Stromal cell of bone marrow (primary cell): ENCODE measurements around the gene MTA1.

Experiments used
- DNase-seq: peaks from one replicate; pipeline ENCODE4 v3.0.0-alpha.2; 2012; ENCODE audit warnings: low read depth

The MTA1 gene

DNA sequence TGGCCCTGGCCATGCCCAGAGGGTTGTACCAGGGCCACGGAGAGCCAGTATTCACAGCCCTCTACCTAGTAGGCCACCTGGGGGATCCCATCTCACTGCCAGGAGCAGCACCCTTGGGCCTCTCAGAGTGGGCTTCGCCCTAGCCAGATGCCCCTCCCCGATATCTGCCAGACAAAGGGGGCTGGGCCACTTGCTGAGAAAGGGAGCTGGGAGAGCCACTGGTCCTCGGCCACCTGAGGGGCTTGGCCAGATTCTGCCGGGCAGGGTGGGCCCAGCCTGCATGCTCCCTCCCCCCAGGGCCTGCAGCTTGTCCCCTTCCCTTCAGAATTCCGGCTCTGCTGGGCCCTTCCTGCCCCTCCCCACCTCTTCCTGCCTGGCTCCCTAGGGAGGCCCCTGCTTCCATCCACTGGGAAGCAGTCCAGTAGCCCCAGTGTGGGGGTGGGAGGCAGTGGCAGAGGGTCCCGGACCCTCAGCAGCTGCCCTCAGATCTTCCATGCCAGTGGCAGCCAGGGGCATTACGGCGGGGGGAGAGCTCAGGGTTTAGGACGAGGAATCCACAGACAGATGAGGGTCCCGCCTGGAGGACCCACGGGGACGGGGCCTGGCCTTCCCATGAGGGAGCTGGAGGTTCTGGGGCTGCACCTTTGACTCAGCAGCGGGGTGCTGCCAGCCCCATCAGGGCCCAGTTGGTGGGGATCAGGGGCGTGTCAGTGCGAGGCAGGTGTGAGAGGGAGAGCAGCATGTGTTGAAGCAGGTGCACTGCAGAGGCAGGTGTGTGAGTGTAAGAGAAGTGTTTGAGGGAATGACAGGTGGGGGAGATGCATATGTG is 57.4 kb downstream of the MTA1 start:
- DNase-seq = no peak

- no peak for DNase-seq
These were observed 58.2 kb downstream of the MTA1 start for GRCh38 chr14:105477660-105478397.

DNA sequence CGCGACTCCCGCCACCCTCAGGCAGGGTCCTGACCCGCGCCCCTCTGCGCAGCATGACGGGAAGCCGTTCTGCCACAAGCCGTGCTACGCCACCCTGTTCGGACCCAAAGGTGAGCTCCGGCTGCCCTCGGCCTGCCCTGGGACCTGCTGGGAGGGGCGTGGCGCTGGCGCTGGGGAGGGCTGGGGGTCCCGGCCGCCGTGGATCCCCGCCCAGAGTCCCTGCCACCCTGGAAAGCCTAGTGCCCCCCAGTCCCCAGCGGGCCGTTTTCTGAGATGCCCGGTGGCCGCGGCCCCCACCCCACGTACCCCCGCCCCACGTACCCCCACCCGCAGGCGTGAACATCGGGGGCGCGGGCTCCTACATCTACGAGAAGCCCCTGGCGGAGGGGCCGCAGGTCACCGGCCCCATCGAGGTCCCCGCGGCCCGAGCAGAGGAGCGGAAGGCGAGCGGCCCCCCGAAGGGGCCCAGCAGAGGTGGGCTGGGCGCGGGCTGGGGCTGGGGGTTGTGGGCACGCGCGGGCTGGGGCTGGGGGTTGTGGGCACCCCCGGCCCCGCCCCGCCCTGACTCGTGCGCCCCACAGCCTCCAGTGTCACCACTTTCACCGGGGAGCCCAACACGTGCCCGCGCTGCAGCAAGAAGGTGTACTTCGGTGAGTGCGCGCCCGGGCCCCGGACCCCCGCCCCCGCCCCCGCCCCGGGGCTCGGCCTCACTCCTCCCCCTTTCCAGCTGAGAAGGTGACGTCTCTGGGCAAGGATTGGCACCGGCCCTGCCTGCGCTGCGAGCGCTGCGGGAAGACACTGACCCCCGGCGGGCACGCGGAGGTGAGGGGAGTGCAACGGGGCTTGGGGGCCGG is 59.0 kb downstream of the MTA1 start:
- DNase-seq = no peak

DNA sequence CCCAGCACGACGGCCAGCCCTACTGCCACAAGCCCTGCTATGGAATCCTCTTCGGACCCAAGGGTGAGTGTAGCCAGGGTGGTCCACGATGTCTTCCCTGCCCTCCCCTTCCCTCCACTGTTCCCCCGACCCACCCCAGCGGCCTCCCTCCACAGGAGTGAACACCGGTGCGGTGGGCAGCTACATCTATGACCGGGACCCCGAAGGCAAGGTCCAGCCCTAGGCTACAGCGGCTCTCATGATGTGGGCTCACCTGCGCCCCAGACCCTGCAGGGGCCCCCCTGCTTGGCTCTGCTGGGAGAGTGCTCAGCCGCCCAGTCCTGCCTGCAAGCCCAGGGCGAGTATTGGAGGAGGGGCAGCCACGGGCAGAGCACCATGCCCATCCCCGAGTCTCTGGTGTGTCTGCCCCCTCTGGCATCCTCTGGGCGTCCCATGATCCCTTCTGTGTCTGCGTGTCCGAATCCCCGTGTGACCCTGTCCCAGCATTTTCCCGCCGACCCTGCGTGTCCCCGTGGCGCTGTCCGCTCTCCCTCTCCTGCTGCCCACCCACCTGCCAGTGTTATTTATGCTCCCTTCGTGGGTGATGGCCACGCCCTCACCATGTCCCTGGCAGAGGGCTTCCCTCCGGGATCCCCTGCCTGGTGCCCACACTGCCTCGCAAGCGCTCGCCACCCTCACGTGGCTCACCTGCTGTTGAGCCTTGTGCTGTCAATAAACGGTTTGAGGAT is 60.0 kb downstream of the MTA1 start:
- DNase-seq = no peak

- no peak for DNase-seq
These were observed 60.6 kb downstream of the MTA1 start for GRCh38 chr14:105480199-105480746.

DNA sequence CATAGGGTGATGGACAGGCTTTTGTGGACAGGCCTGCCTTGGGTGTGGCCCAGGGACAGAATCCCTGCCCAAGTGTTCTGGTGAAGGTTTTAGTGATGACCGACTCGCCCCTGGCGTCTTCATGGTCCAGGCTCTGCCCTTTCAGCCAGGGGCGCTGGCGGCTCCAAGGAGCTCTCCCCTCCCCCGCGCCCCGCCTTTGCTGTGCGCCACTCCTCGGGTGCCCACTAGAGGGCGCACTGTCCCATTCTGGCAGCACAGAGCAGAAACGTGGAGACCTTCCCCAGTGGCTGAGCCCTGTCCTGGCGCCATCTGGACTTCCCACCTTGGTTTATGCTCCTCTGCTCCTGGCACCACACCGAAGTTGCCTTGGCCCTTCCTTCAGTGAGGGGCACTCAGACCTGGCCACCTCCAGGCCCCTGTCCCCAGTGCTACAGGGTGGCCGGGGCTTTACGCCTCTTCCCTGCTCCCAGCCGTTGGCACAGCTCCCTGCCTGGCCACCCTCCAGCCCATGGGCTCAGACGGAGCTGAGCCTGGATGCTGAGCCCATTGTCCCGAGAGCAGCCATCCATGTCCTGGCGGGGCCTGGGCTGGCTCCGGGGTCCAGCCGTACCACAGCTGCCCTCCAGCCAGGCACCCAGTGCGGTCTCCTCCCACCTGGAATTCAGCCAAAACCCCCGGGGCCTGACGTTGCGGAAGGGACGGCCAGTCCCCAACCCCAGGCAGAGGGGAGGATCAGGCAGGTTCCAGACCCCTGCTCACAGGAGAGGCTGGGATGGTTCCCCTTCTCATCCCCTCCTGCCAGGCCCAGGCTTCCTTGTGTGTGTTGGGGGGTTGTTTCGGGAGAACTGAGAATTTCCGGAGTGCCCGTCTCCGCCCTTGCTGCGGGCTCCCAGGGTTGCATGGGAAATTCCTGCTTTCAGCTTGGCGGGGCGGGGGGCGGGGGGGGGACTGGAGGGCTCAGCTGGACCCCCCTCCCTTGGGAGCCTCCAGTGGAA is 61.5 kb downstream of the MTA1 start:
- DNase-seq = peak; percentile 75

DNA sequence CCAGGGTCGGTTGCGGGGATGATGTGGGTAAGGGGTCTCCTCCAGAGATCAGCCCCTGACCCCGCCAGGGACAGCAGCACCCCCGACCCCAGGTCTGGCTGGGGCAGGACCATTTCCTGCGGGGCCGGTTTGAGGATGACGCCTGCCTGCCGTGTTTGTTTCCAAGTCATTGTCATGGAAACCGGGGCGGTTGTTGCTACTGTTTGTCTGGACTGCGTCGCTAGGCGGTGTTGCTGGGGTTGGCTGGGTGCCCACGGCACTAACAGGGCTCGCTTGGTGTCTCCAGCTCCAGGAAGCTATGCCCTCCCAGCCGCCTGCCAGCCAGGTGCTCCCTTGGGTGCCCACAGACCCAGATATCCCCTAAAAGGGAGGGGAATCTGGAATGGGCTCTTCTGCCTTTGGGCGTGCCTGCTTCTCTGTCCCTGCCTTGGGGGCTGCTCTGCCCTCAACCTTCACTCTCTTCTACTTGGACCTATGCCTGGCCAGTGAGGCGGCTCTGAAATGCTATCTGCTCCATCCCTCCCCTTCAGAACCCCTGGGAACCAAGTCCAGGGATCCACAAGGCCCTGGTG is 62.3 kb downstream of the MTA1 start:
- DNase-seq = peak; percentile 95

DNA sequence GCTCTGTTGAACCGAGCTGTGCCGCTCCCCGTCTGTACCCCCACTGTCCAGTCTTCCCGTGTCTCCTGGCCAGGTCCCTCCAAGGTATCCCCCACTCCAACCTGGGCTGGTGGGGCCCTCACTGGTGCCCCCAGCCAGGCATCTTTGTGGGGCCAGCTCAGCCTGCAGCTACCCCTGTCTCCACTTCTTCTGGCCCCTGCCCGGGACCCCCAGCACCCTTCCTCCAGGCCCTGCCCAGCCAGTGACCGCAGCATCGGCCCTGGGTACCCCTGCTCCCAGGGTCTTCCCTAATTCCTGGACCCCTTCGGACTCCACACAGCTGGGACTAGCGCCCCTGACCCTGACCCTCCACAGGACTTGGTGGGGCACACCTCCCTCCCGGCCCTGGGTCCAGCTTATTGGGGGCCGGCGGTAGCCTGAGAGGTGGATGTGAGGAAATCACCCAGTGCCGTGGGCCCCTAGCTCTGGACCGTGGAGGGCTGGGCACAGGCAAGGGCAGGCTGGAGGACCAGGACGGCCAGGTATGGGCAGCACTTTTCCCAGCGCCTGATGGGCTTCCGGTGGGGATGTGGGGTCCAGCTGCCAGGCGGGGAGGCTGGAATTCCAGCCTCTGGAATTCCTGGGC is 63.0 kb downstream of the MTA1 start:
- no peak for DNase-seq

DNA sequence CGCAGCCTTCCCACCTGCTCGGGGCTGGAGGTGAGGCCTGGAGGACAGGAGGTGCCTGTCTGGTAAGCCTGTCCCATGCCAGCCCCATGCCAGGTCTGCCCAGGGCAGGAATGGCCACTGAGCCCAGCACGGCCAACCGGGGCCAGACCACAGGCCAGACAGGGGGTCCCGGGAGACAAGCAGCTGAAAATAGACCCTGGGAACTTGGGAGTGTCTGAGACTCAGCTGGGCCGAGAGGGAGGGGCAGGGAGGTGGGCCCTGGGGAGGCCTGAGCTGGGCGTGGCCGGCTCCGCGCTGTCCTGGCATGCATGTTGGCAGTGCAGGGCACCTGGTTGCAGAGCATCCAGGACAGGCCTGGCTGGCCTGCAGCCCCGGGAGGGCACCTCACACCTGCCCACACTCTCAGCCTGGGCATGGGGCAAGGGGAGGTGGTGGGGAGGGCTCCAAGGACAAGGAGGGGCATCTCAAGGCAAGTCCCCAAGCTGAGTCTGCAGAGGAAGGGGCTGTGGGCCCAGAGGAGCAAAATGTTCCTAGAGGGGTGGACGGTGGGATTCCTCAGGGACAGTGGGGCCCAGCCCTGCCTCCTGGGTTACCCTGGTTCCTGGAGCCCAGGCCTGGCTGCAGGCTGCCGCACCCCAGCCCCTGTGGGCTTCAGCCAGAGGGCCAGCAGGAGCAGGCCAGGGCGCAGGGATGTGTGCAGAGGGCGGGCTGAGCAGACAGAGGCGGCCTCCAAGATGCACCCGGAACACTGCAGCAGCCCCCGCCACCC is 63.9 kb downstream of the MTA1 start:
- DNase-seq = no peak

GRCh38 chr14:105484069-105484996 is 64.7 kb downstream of the MTA1 start:
- no peak for DNase-seq

DNA sequence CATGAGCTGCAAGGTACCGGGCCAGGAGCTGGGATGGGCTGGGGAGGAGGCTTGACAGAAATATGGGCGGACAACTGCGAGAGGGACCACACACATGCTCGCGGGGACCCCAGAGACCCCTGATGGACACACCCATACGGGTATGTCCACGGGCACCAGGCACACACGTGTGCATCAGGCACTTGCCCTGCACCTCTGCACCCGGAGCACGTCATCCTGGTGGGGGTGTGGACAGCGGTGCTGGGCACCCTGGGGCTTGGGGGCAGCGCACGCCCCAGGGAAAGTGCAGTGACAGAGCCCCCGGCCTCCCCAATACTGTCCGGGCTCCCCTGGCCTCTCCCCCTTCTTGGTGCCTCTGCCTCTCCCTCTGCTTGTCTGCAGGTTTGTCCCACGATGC is 65.4 kb downstream of the MTA1 start:
- DNase-seq = no peak

- DNase-seq = no peak
These were observed 66.1 kb downstream of the MTA1 start for GRCh38 chr14:105485739-105486162.

DNA sequence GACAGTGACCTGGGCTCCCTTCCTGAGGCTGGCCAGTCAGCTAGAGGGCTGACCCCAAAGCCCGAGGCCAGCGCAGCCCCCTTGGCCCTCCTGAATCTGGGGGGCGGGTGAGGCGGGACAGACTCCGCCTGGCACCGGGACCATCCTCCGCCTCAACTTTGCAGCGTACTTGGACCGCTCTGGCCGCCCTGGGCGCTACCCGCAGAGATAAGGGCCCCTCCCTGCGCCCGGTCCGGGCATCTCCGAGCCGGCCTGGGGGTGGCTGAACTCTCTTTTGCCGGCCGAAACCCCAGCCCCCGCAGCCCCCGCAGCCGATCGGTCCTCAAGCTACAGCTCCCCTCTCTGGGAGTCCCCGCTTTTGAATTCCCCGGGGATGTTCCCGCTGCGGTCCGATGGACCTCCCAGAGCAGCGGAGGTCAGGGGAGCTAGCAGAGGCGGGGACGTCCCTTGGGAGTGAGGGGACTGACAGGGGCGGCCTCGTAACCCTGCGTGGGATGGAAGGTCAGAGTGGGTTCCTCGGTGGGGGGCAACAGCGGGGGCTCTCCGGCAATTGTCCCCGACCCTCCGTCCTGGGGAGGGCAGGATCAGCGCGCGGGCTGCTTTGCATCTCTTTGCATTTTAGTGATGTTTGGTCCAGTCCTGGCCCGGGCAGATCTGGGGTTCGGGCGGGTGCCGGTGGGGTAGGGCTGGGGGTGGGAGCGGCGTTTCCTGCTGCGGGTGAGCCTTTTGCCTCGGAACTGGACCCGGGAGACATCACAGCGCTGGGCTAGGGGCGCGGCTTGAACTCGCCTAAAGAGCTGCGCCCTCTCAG is 66.7 kb downstream of the MTA1 start, which contains the start of gene CRIP1:
CRIP1 (plus strand) TSS at position 724 of the 811 bp plus-strand sequence. CDS start 374 bp downstream, outside the sequence.
- DNase-seq = no peak

DNA sequence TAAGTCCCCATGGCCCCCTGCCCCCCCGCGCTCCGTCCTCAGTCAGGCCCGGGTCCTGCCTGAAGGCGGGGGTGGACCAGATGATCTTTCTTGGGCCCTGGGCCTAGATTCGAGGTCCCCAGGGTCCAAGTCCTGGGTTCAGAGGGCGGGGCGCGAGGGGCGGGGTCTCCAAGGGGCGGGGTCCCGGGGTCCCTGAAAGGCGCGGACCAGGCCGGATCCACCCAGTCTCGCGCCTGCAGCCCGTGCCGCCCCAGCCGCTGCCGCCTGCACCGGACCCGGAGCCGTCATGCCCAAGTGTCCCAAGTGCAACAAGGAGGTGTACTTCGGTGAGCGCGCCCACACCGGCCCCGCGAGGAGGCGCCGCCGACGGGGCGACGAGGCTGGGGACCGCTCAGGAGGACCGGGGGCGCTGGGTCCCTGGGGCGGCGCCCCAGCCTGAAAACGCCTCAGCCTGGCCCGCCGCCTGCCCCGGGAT is 67.4 kb downstream of the MTA1 start:
- no peak for DNase-seq

GRCh38 chr14:105487449-105487985 is 67.9 kb downstream of the MTA1 start:
- no peak for DNase-seq
